HepG2 (cell line): ENCODE measurements around the gene AS3MT. TPM values are rescaled to one million over a fixed set of nuclear protein-coding genes. Genes with fewer than 3 reads are reported as not detected.
A peak's percentile ranks its signal among the peaks of the same experiment; 100 is the strongest.

Experiments used
- CBX2 ChIP-seq, 2 experiments: fragments of 200-600 bp in 1 of 2; sonication (generic); formaldehyde crosslinking in 1 of 2; IDR thresholded peaks; 2 replicates each; pipeline versions ENCODE4 v1.7.0 to v1.8.1; 2018 to 2022; ENCODE audit warnings: low read depth in 2 of 2, low read length in 1 of 2, mild to moderate bottlenecking in 1 of 2, missing genetic modification reagents in 1 of 2
- EHMT2 ChIP-seq: fragments of 200-600 bp; sonication (generic); IDR thresholded peaks from 2 replicates; pipeline ENCODE4 v1.7.0; 2017; ENCODE audit warnings: antibody characterized with exemption, low read depth, low read length, borderline replicate concordance
- FOXO1 ChIP-seq: sonication (generic); formaldehyde crosslinking; IDR thresholded peaks from 2 replicates; pipeline ENCODE4 v1.4.0; 2020; ENCODE audit warnings: missing genetic modification reagents
- KDM6A ChIP-seq: IDR thresholded peaks from 2 replicates; pipeline ENCODE4 v1.6.1; 2016; ENCODE audit warnings: low read depth
- MAZ ChIP-seq, 2 experiments: sonication (generic) in 1 of 2; formaldehyde crosslinking in 1 of 2; IDR thresholded peaks; 2 replicates each; pipeline versions ENCODE4 v1.5.0 to v1.6.1; 2012 to 2020; ENCODE audit warnings: low read depth in 2 of 2, mild to moderate bottlenecking in 2 of 2, borderline replicate concordance in 1 of 2, improper control_type of control experiment in 1 of 2, low read length in 1 of 2, missing genetic modification reagents in 1 of 2, moderate library complexity in 1 of 2
- NFE2 ChIP-seq: sonication (generic); formaldehyde crosslinking; IDR thresholded peaks from 2 replicates; pipeline ENCODE4 v1.4.0; 2020; ENCODE audit warnings: missing genetic modification reagents
- RXRB ChIP-seq: IDR thresholded peaks from 2 replicates; pipeline ENCODE4 v1.6.1; 2016; ENCODE audit warnings: borderline replicate concordance, missing genetic modification reagents, missing compliant biosample characterization
- SNAI1 ChIP-seq: sonication (generic); formaldehyde crosslinking; IDR thresholded peaks from 2 replicates; pipeline ENCODE4 v1.5.0; 2020; ENCODE audit warnings: mild to moderate bottlenecking, missing genetic modification reagents, borderline replicate concordance
- ZFYVE20 ChIP-seq: sonication (generic); formaldehyde crosslinking; IDR thresholded peaks from 2 replicates; pipeline ENCODE4 v1.8.0; 2023; ENCODE audit warnings: low read depth, mild to moderate bottlenecking, moderate library complexity, missing genetic modification reagents, borderline replicate concordance
- ZNF12 ChIP-seq: sonication (generic); formaldehyde crosslinking; IDR thresholded peaks from 2 replicates; pipeline ENCODE4 v1.5.0; 2020; ENCODE audit warnings: missing genetic modification reagents
- ZNF160 ChIP-seq: sonication (generic); formaldehyde crosslinking; IDR thresholded peaks from 2 replicates; pipeline ENCODE4 v1.8.0; 2022; ENCODE audit warnings: mild to moderate bottlenecking, inconsistent platforms, missing genetic modification reagents
- ZNF296 ChIP-seq: sonication (generic); formaldehyde crosslinking; conservative IDR thresholded peaks from 2 replicates; pipeline ENCODE4 v1.5.0; 2020; ENCODE audit warnings: mild to moderate bottlenecking, missing genetic modification reagents
- ZNF337 ChIP-seq: sonication (generic); formaldehyde crosslinking; IDR thresholded peaks from 2 replicates; pipeline ENCODE4 v1.5.1; 2020; ENCODE audit warnings: missing genetic modification reagents, low read depth, mild to moderate bottlenecking, borderline replicate concordance
- ZNF34 ChIP-seq: sonication (generic); formaldehyde crosslinking; IDR thresholded peaks from 2 replicates; pipeline ENCODE4 v1.4.0; 2020; ENCODE audit warnings: mild to moderate bottlenecking, missing genetic modification reagents, borderline replicate concordance
- ZNF431 ChIP-seq: sonication (generic); formaldehyde crosslinking; IDR thresholded peaks from 2 replicates; pipeline ENCODE4 v1.9.0; 2022; ENCODE audit warnings: missing genetic modification reagents, low read depth, mild to moderate bottlenecking, borderline replicate concordance
- ZNF564 ChIP-seq: sonication (generic); formaldehyde crosslinking; IDR thresholded peaks from 2 replicates; pipeline ENCODE4 v1.8.1; 2023; ENCODE audit warnings: mild to moderate bottlenecking, missing genetic modification reagents
- ZNF75D ChIP-seq: sonication (generic); formaldehyde crosslinking; IDR thresholded peaks from 2 replicates; pipeline ENCODE4 v1.8.1; 2023; ENCODE audit warnings: missing genetic modification reagents, mild to moderate bottlenecking, borderline replicate concordance
- polyA plus RNA-seq, 8 experiments: library from polyadenylated mRNA; depleted of rRNA in 3 of 8; stranded (reverse) in 7 of 8; unstranded in 1 of 8; fragments of >200 nt; fragmentation: Illumina TruSeq in 4 of 8; extraction: Trizol in 4 of 8; gene quantifications; 2 replicates each; pipeline versions ENCODE4 v1.2.1 to v1.2.3, GENCODE V29; 2011 to 2016; ENCODE audit warnings: low read depth in 4 of 8, missing spikeins in 1 of 8, mixed read lengths in 1 of 8; ENCODE audit not compliant: insufficient read depth in 1 of 8
- total RNA-seq, 5 experiments: library from RNA; depleted of rRNA; stranded (reverse); fragments of >200 nt; fragmentation: Illumina TruSeq; extraction: Trizol; gene quantifications; 2 replicates each; pipeline ENCODE4 v1.2.3, GENCODE V29; 2016; ENCODE audit warnings: low read depth in 1 of 5
- TF ChIP-seq, protein P1 (sequence below): sonication (generic); formaldehyde crosslinking; IDR thresholded peaks from 2 replicates; pipeline ENCODE4 v1.4.0; 2020; ENCODE audit warnings: missing genetic modification reagents, mild to moderate bottlenecking, borderline replicate concordance
- TF ChIP-seq, protein P2 (sequence below), 2 experiments: IDR thresholded peaks; 2 replicates each; pipeline ENCODE4 v1.6.1; 2011 to 2012; ENCODE audit warnings: low read length in 2 of 2, borderline replicate concordance in 1 of 2, low read depth in 1 of 2, mild to moderate bottlenecking in 1 of 2, moderate library complexity in 1 of 2
- TF ChIP-seq, protein P3 (sequence below): IDR thresholded peaks from 2 replicates; pipeline ENCODE4 v1.6.1; 2016; ENCODE audit warnings: low read depth, control low read depth
- TF ChIP-seq, protein P4 (sequence below): IDR thresholded peaks from 2 replicates; pipeline ENCODE4 v1.6.1; 2016; ENCODE audit warnings: control low read depth

AS3MT gene
- total and polyA plus RNA-seq, 2 of the 13 experiments (the other 11 are each of a cell fraction or from before 2014, with no cell fraction given): 8.7 to 17.4 TPM

DNA sequence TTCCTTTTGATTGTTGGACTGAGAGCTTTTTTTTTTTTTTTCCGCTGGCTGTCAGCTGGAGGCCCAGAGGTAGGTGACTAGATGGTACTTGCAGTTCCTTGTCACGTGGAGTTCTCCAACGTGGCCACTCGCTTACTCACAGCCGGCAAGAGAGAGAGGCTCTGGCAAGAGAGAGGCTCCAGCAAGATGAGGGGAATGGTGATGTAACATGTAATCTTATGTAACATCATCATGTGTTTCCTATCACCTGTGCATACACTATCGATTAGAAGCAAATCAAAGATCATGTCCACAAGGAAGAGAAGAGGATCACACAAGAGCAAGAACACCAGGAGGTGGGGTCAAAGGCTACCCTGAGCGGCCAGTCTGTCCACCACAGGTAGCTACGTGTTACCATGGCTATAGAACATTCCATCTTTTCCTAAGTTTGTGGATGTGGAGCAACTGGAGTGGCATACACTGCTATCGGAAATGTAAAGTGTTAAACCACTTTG is 19.2 kb upstream of the AS3MT start (continued):
- peak; percentile 90 for TF ChIP-seq RXRB
- TF ChIP-seq CBX2 (IDR thresholded peaks at IDR 0.05; ENCODE audit: low read depth, low read length): no peak
- no peak for TF ChIP-seq CBX2 (CRISPR knock-in tag; IDR thresholded peaks at IDR 0.05; ENCODE audit: low read depth)
- TF ChIP-seq NFE2 (CRISPR knock-in tag): no peak
- TF ChIP-seq, protein P1, sequence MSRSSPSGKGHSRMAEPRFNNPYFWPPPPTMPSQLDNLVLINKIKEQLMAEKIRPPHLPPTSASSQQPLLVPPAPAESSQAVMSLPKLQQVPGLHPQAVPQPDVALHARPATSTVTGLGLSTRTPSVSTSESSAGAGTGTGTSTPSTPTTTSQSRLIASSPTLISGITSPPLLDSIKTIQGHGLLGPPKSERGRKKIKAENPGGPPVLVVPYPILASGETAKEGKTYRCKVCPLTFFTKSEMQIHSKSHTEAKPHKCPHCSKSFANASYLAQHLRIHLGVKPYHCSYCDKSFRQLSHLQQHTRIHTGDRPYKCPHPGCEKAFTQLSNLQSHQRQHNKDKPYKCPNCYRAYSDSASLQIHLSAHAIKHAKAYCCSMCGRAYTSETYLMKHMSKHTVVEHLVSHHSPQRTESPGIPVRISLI (CRISPR knock-in tag): peak; percentile 91; the same call in 1 of the 2 replicates
- TF ChIP-seq SNAI1 (CRISPR knock-in tag): no peak
- peak; percentile 76 for TF ChIP-seq KDM6A (CRISPR knock-in tag)
- TF ChIP-seq ZNF75D: no peak
- TF ChIP-seq, protein P2, sequence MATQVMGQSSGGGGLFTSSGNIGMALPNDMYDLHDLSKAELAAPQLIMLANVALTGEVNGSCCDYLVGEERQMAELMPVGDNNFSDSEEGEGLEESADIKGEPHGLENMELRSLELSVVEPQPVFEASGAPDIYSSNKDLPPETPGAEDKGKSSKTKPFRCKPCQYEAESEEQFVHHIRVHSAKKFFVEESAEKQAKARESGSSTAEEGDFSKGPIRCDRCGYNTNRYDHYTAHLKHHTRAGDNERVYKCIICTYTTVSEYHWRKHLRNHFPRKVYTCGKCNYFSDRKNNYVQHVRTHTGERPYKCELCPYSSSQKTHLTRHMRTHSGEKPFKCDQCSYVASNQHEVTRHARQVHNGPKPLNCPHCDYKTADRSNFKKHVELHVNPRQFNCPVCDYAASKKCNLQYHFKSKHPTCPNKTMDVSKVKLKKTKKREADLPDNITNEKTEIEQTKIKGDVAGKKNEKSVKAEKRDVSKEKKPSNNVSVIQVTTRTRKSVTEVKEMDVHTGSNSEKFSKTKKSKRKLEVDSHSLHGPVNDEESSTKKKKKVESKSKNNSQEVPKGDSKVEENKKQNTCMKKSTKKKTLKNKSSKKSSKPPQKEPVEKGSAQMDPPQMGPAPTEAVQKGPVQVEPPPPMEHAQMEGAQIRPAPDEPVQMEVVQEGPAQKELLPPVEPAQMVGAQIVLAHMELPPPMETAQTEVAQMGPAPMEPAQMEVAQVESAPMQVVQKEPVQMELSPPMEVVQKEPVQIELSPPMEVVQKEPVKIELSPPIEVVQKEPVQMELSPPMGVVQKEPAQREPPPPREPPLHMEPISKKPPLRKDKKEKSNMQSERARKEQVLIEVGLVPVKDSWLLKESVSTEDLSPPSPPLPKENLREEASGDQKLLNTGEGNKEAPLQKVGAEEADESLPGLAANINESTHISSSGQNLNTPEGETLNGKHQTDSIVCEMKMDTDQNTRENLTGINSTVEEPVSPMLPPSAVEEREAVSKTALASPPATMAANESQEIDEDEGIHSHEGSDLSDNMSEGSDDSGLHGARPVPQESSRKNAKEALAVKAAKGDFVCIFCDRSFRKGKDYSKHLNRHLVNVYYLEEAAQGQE (IDR thresholded peaks at IDR 0.05; ENCODE audit: borderline replicate concordance in 1 of 2, low read depth in 1 of 2, low read length in 2 of 2): no peak
- peak; percentile 81; the same call in 1 of the 2 replicates for TF ChIP-seq FOXO1
- TF ChIP-seq EHMT2: 0 out of 2 replicates have a peak, but pooled peaks have one; percentile 24
- peak; percentile 93 for TF ChIP-seq ZNF431 (CRISPR knock-in tag)
- TF ChIP-seq ZFYVE20 (CRISPR knock-in tag): no peak
- TF ChIP-seq ZNF160: peak; percentile 73; the same call in 1 of the 2 replicates
- TF ChIP-seq, protein P3, sequence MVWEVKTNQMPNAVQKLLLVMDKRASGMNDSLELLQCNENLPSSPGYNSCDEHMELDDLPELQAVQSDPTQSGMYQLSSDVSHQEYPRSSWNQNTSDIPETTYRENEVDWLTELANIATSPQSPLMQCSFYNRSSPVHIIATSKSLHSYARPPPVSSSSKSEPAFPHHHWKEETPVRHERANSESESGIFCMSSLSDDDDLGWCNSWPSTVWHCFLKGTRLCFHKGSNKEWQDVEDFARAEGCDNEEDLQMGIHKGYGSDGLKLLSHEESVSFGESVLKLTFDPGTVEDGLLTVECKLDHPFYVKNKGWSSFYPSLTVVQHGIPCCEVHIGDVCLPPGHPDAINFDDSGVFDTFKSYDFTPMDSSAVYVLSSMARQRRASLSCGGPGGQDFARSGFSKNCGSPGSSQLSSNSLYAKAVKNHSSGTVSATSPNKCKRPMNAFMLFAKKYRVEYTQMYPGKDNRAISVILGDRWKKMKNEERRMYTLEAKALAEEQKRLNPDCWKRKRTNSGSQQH (CRISPR knock-in tag): peak; percentile 77; the same call in 1 of the 2 replicates
- no peak for TF ChIP-seq ZNF12 (CRISPR knock-in tag)
- TF ChIP-seq ZNF337: peak; percentile 31; the same call in 1 of the 2 replicates
- no peak; the same call in 1 of the 2 replicates for TF ChIP-seq ZNF296 (CRISPR knock-in tag)
- no peak for TF ChIP-seq MAZ (IDR thresholded peaks at IDR 0.05; ENCODE audit: borderline replicate concordance, low read depth, low read length)
- peak; percentile 48; the same call in 1 of the 2 replicates for TF ChIP-seq MAZ (CRISPR knock-in tag; IDR thresholded peaks at IDR 0.05; ENCODE audit: low read depth)
- TF ChIP-seq ZNF34 (CRISPR knock-in tag): no peak
- TF ChIP-seq ZNF564 (CRISPR knock-in tag): peak; percentile 60
- TF ChIP-seq, protein P4, sequence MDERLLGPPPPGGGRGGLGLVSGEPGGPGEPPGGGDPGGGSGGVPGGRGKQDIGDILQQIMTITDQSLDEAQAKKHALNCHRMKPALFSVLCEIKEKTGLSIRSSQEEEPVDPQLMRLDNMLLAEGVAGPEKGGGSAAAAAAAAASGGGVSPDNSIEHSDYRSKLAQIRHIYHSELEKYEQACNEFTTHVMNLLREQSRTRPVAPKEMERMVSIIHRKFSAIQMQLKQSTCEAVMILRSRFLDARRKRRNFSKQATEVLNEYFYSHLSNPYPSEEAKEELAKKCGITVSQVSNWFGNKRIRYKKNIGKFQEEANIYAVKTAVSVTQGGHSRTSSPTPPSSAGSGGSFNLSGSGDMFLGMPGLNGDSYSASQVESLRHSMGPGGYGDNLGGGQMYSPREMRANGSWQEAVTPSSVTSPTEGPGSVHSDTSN (CRISPR knock-in tag): peak; percentile 23; the same call in 1 of the 2 replicates
